Activated CD8-positive, alpha-beta memory T cell treated with anti-CD3 and anti-CD28 coated beads, Interleukin-2, amount 50 U/mL, for 24 hours (primary cell): ENCODE data around the gene CCR7.
A peak's percentile ranks its signal among the peaks of the same experiment; 100 is the strongest.

Source experiments
- DNase-seq: peaks from one replicate; pipeline ENCODE4 v3.0.0-alpha.2; 2020; ENCODE audit errors: extremely low read depth

The CCR7 gene

GRCh38 chr17:40535924-40536294 lies 29.4 kb downstream of the CCR7 start:
- DNase-seq = no peak

DNA sequence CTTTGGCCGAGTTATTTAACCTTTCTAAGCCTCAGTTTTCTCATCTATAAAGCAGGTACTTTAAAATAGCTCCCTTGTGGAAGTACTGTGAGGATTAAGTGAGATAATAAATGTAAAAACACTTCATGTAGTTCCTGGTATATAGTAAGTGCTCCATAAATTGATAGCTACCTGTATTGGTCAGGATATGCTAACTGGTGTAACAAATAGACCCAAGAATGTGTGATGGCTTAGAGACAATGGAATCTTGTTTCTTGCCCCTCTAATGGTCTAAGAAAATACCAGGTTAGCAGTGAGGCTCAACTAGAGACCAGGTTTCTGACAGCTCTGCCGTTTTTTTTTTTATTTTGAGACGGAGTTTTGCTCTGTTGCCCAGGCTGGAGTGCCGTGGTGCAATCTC lies 29.8 kb downstream of the CCR7 start:
- no peak for DNase-seq

GRCh38 chr17:40534371-40535189 lies 30.7 kb downstream of the CCR7 start:
- no peak for DNase-seq

DNA sequence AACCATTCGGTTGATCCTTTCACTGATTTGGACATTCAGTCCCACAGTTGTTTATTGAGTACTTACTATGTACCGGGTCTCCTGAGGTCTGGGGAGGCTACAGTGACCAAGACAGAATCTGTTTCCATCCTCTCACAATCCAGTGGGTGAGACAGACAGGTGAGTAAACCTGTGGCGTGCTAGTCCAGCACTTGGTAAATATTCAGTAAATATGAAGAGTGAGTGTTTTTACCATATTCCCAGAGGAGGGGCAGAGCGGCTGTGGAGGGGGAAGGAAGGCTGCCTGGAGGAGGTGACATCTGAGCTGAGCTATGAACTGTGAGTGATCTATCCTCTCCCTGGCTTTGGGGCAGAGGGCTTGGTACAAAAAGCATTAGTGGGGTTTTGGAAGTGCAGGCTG lies 31.4 kb downstream of the CCR7 start:
- no peak for DNase-seq

- no peak for DNase-seq
These were observed 32.6 kb downstream of the CCR7 start for GRCh38 chr17:40532520-40533253.

DNA sequence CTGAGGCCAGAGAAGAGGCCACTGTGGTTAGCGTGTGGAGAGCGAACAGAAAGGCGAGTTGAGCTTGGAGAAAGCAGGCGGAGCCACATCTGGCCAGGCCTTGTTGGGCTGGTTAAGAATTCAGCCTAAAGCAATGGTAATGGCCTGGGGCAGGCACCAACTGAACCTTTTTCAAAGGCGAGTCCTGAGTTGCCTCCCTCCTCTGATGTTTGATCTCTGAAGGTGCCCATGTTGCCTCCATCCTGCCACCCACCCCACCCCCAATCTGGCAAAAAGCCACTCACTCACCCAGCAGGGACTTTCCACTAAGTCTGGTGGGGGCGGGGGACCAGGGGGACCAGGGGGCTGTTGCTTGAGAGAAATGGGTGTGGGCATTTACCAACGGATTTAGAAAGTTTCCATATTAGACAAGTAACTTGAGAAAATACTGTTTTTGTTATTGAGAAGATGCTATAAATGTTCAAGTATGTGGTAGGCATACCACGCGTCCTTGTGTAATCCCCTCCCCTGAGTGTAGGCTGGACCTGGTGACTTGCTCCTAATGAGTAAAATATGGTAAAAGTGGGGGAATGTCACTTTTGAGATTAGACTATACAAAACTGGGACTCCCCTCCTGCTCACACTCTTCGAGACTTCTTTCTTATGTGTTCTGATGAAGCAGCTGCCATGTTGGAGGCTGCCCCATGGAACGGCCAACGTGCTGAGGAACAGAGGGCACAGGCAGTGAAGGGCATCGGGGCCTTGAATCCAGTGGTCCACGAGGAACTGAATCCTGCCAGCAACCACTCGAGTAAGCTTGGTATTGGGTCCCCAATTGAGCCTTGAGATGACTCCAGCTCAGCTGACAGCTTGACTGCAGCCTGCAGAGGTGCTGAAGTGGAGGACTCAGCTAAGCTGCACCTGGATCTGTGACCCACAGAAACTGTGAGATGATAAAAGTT lies 34.0 kb downstream of the CCR7 start:
- DNase-seq = peak; percentile 64

- DNase-seq = no peak
These were observed 34.7 kb downstream of the CCR7 start for GRCh38 chr17:40530531-40530994.

DNA sequence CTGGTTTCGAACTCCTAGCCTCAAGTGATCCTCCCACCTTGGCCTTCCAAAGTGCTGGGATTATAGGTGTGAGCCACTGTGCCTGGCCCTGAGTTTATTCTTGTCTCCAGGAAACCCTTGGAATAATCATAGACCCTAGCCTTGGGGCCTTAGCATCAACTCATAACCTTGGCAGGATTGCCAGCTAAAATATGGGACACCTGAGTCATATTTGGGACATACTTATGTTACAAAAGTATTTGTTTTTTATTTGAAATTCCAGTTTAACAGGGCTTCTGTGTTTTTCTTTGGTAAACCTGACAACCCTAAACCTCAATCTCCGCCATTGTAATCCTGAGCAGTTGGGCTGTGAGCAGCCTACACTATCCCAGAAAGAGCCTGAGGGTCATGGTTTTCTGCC lies 35.3 kb downstream of the CCR7 start:
- DNase-seq = no peak

DNA sequence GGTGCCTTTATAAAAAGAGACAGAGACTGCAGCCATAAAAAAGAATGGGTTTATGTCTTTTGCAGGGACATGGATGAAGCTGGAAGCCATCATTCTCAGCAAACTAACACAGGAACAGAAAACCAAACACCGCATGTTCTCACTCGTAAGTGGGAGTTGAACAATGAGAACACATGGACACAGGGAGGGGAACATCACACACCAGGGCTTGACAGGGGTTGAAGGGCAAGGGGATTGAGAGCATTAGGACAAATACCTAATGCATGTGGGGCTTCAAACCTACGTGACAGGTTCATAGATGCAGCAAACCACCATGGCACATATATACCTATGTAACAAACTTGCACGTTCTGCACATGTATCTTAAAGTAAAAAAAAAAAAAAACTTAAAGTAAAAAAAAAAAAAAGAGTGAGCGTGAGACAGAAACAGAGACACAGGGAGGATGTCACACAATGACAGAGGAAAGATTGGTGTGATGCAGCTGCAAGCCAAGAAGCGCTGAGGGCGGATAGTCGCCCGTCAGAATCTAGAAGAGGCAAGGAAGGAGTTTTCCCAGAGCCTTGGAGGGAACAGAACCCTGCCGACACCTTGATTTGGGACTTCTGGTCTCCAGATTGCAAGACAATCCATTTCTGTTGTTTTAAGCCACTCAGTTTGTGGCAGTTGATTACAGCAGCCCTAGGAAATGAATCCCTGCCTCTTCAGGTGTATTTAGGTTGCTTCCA lies 36.4 kb downstream of the CCR7 start:
- no peak for DNase-seq

GRCh38 chr17:40526668-40527067 lies 38.6 kb downstream of the CCR7 start:
- DNase-seq = no peak

- DNase-seq = no peak
These were observed 40.0 kb downstream of the CCR7 start for GRCh38 chr17:40525294-40525693.

DNA sequence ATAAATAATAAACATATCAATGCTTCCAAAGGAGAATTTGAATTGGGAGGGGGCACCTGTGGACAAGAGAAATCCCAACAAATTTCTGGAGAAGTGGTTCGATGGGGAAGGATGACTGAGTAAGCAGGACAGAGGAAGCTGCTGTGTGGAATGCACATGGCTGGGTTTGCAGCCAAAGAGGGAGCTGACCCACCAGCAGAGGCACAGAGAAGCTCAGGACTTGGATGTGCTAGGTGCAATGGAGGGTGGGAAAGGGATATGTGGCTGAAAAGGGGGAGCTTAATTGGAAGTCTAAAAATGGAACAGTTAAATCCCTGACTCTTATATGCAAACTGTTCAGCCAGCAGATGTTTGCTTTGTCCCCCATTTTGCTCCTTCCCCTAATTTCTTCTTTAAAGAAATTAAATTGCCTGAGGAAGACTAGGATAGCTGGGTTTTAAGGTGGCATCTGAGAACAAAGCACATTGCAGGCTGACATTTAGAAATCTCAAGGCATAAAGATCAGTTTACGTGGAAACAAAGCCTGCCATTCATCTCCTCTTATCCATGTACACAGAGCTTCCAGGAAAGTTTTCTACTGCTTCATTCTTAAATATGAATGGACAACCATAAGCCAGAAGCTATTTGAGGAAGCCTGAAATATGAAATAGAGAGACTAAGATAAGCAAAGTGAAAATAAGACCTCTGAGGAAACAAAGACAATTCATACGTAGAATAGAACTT lies 40.9 kb downstream of the CCR7 start:
- no peak for DNase-seq

DNA sequence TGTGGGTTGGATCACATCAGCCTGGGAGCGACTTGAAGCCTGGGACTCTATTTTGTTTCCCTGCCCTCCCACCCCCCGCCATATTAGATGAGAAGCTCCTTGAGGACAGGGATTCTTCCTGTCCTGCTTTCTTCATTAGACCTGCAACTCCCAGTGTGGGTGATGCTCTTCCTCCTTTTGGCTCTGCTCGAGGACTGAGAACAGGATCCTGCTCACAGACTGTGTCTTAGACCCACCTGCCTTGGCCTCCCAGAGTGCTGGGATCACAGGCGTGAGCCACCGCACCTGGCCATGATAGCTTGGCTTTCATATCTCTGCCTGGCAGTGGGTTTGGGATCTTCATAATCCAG lies 42.3 kb downstream of the CCR7 start:
- no peak for DNase-seq

- DNase-seq = no peak
These were observed 42.9 kb downstream of the CCR7 start for GRCh38 chr17:40522250-40522960.

GRCh38 chr17:40520991-40521453 lies 44.2 kb downstream of the CCR7 start:
- no peak for DNase-seq

GRCh38 chr17:40519089-40519775 lies 46.0 kb downstream of the CCR7 start:
- DNase-seq = no peak

GRCh38 chr17:40518401-40519088 lies 46.7 kb downstream of the CCR7 start:
- DNase-seq = no peak

DNA sequence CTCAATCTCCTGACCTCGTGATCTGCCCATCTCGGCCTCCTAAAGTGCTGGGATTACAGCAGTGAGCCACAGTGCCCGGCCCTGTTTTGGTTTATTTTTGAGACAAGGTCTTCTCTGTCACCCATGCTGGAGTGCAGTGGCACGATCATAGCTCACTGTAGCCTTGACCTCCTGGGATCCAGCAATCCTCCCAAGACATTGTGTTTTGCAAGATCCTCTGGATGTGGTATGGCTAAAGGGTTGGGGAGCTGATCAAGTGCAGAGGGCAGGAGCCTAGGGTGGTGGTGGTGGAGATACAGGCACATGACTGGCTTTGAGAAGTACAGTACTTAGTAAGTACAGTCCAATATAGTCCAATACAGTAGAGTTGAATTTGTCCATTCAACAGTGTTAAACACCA lies 47.3 kb downstream of the CCR7 start:
- no peak for DNase-seq

GRCh38 chr17:40517286-40517662 lies 48.0 kb downstream of the CCR7 start:
- no peak for DNase-seq
